ENCODE measurements around the gene HS3ST6.

DNA sequence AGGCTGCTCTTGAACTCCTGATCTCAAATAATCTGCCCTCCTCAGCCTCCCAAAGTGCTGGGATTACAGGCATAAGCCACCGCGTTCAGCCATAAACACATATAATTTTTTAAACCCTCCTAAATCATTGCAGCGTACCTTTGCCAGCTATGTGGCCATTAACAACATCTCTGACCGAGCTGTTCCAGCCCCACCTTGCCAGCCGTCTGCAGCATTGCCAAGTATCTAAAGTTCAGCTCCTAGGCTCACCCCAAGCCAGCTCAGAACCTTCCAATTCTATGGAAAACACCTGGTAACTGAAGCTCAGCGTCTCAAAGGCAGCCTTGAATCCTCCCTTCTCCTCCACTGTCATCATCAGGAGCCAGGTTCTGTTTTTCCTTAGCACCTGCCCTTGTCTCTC, 41.1 kb downstream of the HS3ST6 start:
- no peak for TF ChIP-seq TAF1 (IDR thresholded peaks at IDR 0.05; ENCODE audit: low read depth, low read length)
- no peak for TF ChIP-seq POLR2AphosphoS5 (IDR thresholded peaks at IDR 0.05; ENCODE audit: low read depth, low read length)

Measured in GM12891 (cell line).